H1 (cell line): ENCODE results near the gene ZNF771. TPM values are rescaled to one million over a fixed set of nuclear protein-coding genes. Genes with fewer than 3 reads are reported as not detected.

Experiments used
- BRCA1 ChIP-seq: IDR thresholded peaks from 2 replicates; pipeline ENCODE4 v1.6.1; 2012; ENCODE audit warnings: low read depth, low read length, improper control_type of control experiment
- CTBP2 ChIP-seq: IDR thresholded peaks from 2 replicates; pipeline ENCODE4 v1.7.0; 2011; ENCODE audit warnings: borderline replicate concordance, mild to moderate bottlenecking, moderate library complexity, mixed read lengths, low read length; ENCODE audit not compliant: insufficient read depth, insufficient read length
- HDAC2 ChIP-seq, 2 experiments: fragments of 300-600 bp in 1 of 2; sonication (generic) in 1 of 2; IDR thresholded peaks; 2 replicates each; pipeline ENCODE4 v1.6.1; 2011 to 2012; ENCODE audit warnings: low read depth in 2 of 2, low read length in 2 of 2, mild to moderate bottlenecking in 2 of 2, moderate library complexity in 2 of 2, borderline replicate concordance in 1 of 2, inconsistent platforms in 1 of 2
- SUZ12 ChIP-seq: fragments of 200-600 bp; sonication (generic); IDR thresholded peaks from 2 replicates; pipeline ENCODE4 v1.6.1; 2012; ENCODE audit warnings: mild to moderate bottlenecking, inconsistent platforms, low read length, moderate library complexity, mixed read lengths
- TEAD4 ChIP-seq: IDR thresholded peaks from 2 replicates; pipeline ENCODE4 v1.6.1; 2012; ENCODE audit warnings: low read depth, low read length, inconsistent platforms, mixed read lengths
- polyA plus RNA-seq, 7 experiments: library from polyadenylated mRNA; depleted of rRNA in 3 of 7; stranded (reverse) in 5 of 7; unstranded in 2 of 7; fragments of >200 nt in 5 of 7; fragments of 200-250 nt in 2 of 7; gene quantifications; 1 replicate in 5 of 7; 2 replicates in 1 of 7; 4 replicates in 1 of 7; pipeline versions ENCODE4 v1.2.1 to v1.2.3, GENCODE V29; 2011 to 2013; ENCODE audit warnings: missing spikeins in 2 of 7, mixed read lengths in 2 of 7
- small RNA-seq: library from polyadenylated mRNA; stranded (forward); fragments of <200 nt; extraction: miRNeasy Mini kit (QIAGEN cat#:217004); gene quantifications from one replicate; pipeline ENCODE3, GENCODE V24; 2013; ENCODE audit not compliant: insufficient read depth
- total RNA-seq: library from RNA; stranded (reverse); fragmentation: NEBNext Ultra II Directional; extraction: Animal tissue kit (Norgen Biotek cat#: 25700); gene quantifications from 2 replicates; pipeline ENCODE4 v1.2.1, GENCODE V29; 2021
- TF ChIP-seq, protein P1 (sequence below): IDR thresholded peaks from 2 replicates; pipeline ENCODE4 v1.6.1; 2012; ENCODE audit warnings: low read length, inconsistent platforms

ZNF771 gene
- total and polyA plus RNA-seq, 2 of the 8 experiments (the other 6 are each of a cell fraction or from before 2014, with no cell fraction given): 10.6 to 15.7 TPM

DNA sequence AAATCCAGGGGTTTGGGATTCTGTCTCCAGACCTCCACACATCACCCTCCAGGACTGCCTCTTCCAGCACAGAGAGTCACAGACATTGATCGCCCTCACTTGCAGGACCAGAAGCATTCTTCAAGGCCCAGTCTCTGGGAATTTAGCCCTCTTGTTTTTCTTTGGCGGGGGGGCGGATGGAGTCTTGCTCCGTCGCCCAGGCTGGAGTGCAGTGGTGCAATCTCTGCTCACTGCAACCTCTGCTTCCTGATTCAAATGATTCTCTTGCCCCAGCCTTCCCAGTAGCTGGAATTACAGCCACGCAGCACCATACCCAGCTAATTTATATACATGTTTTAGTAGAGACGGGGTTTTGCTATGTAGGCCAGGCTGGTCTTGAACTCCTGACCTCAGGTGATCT, 56.7 kb downstream of the ZNF771 start (continued):
- TF ChIP-seq, protein P1, sequence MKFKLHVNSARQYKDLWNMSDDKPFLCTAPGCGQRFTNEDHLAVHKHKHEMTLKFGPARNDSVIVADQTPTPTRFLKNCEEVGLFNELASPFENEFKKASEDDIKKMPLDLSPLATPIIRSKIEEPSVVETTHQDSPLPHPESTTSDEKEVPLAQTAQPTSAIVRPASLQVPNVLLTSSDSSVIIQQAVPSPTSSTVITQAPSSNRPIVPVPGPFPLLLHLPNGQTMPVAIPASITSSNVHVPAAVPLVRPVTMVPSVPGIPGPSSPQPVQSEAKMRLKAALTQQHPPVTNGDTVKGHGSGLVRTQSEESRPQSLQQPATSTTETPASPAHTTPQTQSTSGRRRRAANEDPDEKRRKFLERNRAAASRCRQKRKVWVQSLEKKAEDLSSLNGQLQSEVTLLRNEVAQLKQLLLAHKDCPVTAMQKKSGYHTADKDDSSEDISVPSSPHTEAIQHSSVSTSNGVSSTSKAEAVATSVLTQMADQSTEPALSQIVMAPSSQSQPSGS: no peak
- TF ChIP-seq BRCA1: no peak
- no peak for TF ChIP-seq HDAC2 (IDR thresholded peaks at IDR 0.05; ENCODE audit: borderline replicate concordance in 1 of 2, low read depth in 2 of 2, low read length in 2 of 2)
- TF ChIP-seq CTBP2: no peak
- TF ChIP-seq TEAD4: no peak
- TF ChIP-seq SUZ12: no peak

Small RNA genes lying within 50 kb of the gene (small RNA-seq; reads per million reads assigned to genes)
- gene RF00019: not detected
- gene RF00406: 0.69 reads per million

Other genes with a start within 250 kb of the ZNF771 start
- 11.7 and 12.1 TPM in 2 replicates for gene CORO1A, start 224.0 kb upstream of the ZNF771 start, total RNA-seq
- 10.9 and 11.8 TPM in 2 replicates for gene CORO1A, start 224.0 kb upstream of the ZNF771 start, polyA plus RNA-seq (2011; rRNA removed)
- 208 and 211 TPM in 2 replicates for gene BOLA2B, start 213.9 kb upstream of the ZNF771 start, total RNA-seq
- gene BOLA2B, start 213.9 kb upstream of the ZNF771 start, polyA plus RNA-seq (2011; rRNA removed): 872 and 991 TPM in 2 replicates
- 18.2 and 36.9 TPM in 2 replicates for gene SLX1A, start 213.7 kb upstream of the ZNF771 start, total RNA-seq
- gene SLX1A, start 213.7 kb upstream of the ZNF771 start, polyA plus RNA-seq (2011; rRNA removed): 4.7 and 7.3 TPM in 2 replicates
- gene SULT1A3, start 208.4 kb upstream of the ZNF771 start, total RNA-seq: 10.9 and 13.8 TPM in 2 replicates
- gene SULT1A3, start 208.4 kb upstream of the ZNF771 start, polyA plus RNA-seq (2011; rRNA removed): 1.9 and 4.4 TPM in 2 replicates
- 13.5 and 15.5 TPM in 2 replicates for gene NPIPB13, start 159.1 kb upstream of the ZNF771 start, total RNA-seq
- gene NPIPB13, start 159.1 kb upstream of the ZNF771 start, polyA plus RNA-seq (2011; rRNA removed): 4.3 and 6.0 TPM in 2 replicates
- gene CD2BP2, start 52.3 kb upstream of the ZNF771 start, total RNA-seq: 55.3 and 55.4 TPM in 2 replicates
- gene CD2BP2, start 52.3 kb upstream of the ZNF771 start, polyA plus RNA-seq (2011; rRNA removed): 22.4 and 30.4 TPM in 2 replicates
- 28.6 and 29.4 TPM in 2 replicates for gene TBC1D10B, start 37.1 kb upstream of the ZNF771 start, total RNA-seq
- 15.4 and 22.1 TPM in 2 replicates for gene TBC1D10B, start 37.1 kb upstream of the ZNF771 start, polyA plus RNA-seq (2011; rRNA removed)
- gene MYL11, start 32.8 kb upstream of the ZNF771 start, total RNA-seq: 1.2 TPM in 1 of 2 replicates, not detected in the other
- gene MYL11, start 32.8 kb upstream of the ZNF771 start, polyA plus RNA-seq (2011; rRNA removed): 1.4 and 1.5 TPM in 2 replicates
- gene SEPTIN1, start 25.0 kb upstream of the ZNF771 start, total RNA-seq: 0.84 and 1.4 TPM in 2 replicates
- 0.24 and 0.57 TPM in 2 replicates for gene SEPTIN1, start 25.0 kb upstream of the ZNF771 start, polyA plus RNA-seq (2011; rRNA removed)
- 40.6 and 41.2 TPM in 2 replicates for gene ZNF48, start 12.2 kb upstream of the ZNF771 start, total RNA-seq
- 30.4 and 39.6 TPM in 2 replicates for gene ZNF48, start 12.2 kb upstream of the ZNF771 start, polyA plus RNA-seq (2011; rRNA removed)
- gene DCTPP1, start 22.4 kb downstream of the ZNF771 start, total RNA-seq: 90.4 and 94.5 TPM in 2 replicates
- gene DCTPP1, start 22.4 kb downstream of the ZNF771 start, polyA plus RNA-seq (2011; rRNA removed): 103 and 105 TPM in 2 replicates
- 61.8 and 62.0 TPM in 2 replicates for gene SEPHS2, start 38.3 kb downstream of the ZNF771 start, total RNA-seq
- 27.5 and 28.2 TPM in 2 replicates for gene SEPHS2, start 38.3 kb downstream of the ZNF771 start, polyA plus RNA-seq (2011; rRNA removed)
- not detected in 2 replicates for gene ITGAL, start 65.1 kb downstream of the ZNF771 start, total RNA-seq
- gene ITGAL, start 65.1 kb downstream of the ZNF771 start, polyA plus RNA-seq (2011; rRNA removed): 0.02 TPM in 1 of 2 replicates, not detected in the other
- 34.7 and 36.1 TPM in 2 replicates for gene ZNF768, start 119.0 kb downstream of the ZNF771 start, total RNA-seq
- gene ZNF768, start 119.0 kb downstream of the ZNF771 start, polyA plus RNA-seq (2011; rRNA removed): 47.7 and 63.3 TPM in 2 replicates
- 10.3 and 12.0 TPM in 2 replicates for gene ZNF747, start 127.3 kb downstream of the ZNF771 start, total RNA-seq
- 9.9 and 10.7 TPM in 2 replicates for gene ZNF747, start 127.3 kb downstream of the ZNF771 start, polyA plus RNA-seq (2011; rRNA removed)
- gene ZNF764, start 150.8 kb downstream of the ZNF771 start, total RNA-seq: 7.7 and 8.4 TPM in 2 replicates
- 5.7 and 8.3 TPM in 2 replicates for gene ZNF764, start 150.8 kb downstream of the ZNF771 start, polyA plus RNA-seq (2011; rRNA removed)
- 3.5 and 3.7 TPM in 2 replicates for gene ZNF688, start 164.1 kb downstream of the ZNF771 start, total RNA-seq
- gene ZNF688, start 164.1 kb downstream of the ZNF771 start, polyA plus RNA-seq (2011; rRNA removed): 2.7 and 6.3 TPM in 2 replicates
- gene ZNF785, start 178.1 kb downstream of the ZNF771 start, total RNA-seq: 12.9 and 14.8 TPM in 2 replicates
- 8.6 and 11.7 TPM in 2 replicates for gene ZNF785, start 178.1 kb downstream of the ZNF771 start, polyA plus RNA-seq (2011; rRNA removed)
- 14.2 and 14.3 TPM in 2 replicates for gene ZNF689, start 202.8 kb downstream of the ZNF771 start, total RNA-seq
- gene ZNF689, start 202.8 kb downstream of the ZNF771 start, polyA plus RNA-seq (2011; rRNA removed): 15.3 and 19.0 TPM in 2 replicates
- 16.1 and 18.9 TPM in 2 replicates for gene PRR14, start 243.4 kb downstream of the ZNF771 start, total RNA-seq
- gene PRR14, start 243.4 kb downstream of the ZNF771 start, polyA plus RNA-seq (2011; rRNA removed): 3.6 and 8.7 TPM in 2 replicates